HG02938 (cell line): ENCODE measurements around the gene RAPGEF1.
A peak's percentile ranks its signal among the peaks of the same experiment; 100 is the strongest.

Experiments
- ATAC-seq: cut with Tn5 transposase; IDR thresholded peaks from one replicate; pipeline ENCODE4 v1.9.1; 2021; ENCODE audit warnings: mild to moderate bottlenecking, moderate library complexity; ENCODE audit not compliant: unreplicated experiment

The RAPGEF1 gene

GRCh38 chr9:131545003-131545785 is 194.7 kb downstream of the RAPGEF1 start, which contains the start of gene PRRT1B:
Gene PRRT1B, plus strand, starts transcription at chr9:131545523. Its CDS starts 93 bp downstream, at chr9:131545616.
- no peak for ATAC-seq

DNA sequence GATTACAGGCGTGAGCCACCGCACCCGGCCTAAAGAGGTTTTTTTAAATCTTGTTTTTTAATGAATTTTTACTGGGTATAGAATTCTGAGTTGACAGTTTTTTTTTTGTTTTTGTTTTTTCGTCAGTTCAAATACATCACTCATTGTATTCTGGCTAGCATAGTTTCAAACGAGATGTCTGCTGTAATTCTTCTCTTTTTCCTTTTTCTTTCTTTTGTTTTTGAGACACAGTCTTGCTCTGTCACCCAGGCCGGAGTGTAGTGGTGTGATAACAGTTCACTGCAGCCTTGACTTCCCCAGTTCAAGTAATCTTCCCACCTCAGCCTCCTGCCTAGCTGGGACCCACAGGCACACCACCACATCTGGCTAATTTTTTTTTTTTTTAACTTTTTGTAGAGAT is 196.7 kb downstream of the RAPGEF1 start:
- ATAC-seq, result no peak

- ATAC-seq, result no peak
These were observed 200.5 kb downstream of the RAPGEF1 start for GRCh38 chr9:131539223-131539923.

DNA sequence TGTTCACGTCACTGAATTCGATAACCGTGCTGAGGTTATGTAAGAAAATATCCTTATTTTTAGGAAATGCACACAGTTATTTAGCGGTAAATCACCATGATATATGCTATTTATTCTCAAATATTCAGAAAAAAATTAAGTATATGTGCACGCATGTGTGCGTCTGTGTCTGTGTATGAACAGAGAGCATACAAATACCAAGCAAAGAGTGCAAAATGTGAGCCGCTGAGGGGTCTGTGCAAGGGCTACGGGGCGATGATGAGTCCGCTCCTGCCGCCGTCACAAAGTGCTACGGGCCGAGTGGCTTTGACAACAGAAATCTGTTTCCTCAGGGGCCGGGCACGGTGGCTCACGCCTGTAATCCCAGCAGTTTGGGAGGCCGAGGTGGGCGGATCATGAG is 201.9 kb downstream of the RAPGEF1 start:
- no peak for ATAC-seq

GRCh38 chr9:131534721-131535237 is 205.1 kb downstream of the RAPGEF1 start:
- no peak for ATAC-seq

DNA sequence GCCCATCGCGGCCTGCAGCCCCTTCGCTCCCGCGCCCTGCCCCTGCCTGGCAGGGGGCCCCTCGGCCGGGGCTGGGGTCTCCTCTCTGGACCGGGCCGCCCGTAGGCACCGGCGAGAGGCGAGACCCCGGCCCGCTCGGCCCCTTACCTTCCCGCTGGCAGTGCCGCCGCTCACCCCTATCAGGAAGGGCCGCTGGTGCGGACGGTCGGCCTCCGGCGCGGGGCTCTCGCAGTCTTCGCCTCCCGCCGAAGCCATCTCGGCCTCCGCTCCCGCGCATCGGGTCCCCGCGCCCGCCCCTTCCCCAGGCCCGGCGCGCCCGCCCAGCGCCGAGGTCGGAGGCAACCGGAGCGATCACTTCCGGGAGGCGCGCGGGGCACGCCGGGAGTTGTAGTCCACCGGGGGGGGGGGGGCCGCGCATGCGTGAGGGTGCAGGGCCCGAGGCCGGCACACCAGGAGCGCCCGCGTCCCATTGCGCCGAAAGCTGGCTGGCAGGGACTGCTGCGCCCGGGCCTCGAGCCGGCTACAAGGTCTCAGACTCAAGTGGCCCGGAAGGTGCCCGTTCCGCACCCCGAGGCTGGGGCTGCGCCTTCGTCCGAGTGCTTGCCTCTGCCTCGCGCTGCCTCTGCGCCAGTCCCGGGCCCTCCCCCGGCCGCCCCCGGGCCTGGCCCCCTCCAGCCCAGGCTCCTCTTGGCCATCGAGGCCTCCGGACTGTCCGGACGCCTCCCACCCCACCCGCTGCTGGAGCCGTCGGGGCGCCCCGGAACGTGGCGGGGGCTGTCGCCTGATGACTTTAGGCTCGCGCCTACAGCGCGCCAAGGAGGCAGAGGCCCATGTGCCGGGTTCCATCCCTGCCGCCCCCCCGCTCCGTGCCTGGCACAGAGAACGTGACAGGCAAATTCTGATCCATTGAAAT is 208.7 kb downstream of the RAPGEF1 start, which contains the start of gene UCK1:
Gene UCK1, minus strand, starts transcription at position 344 of the 913 bp plus-strand sequence. Its CDS starts 89 bp downstream, at position 255.
- ATAC-seq, result peak; percentile 62

DNA sequence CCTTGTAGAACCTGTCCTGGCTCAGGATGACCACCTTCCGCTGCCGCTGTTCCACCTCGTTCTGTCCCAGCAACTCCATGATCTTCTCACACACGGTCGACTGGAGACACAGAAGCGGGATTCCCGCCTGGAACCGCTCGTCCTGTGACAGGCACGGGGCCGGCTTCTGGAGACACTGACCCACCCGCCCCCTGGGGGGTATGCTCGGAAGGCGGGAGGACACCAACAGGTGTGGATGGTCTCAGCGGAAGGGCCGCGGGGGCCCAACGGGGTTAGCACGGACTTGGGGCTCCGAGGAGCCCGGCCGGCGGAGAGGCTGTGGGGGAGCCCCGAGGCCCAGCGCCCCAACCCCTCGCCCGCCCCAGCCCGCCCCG is 209.3 kb downstream of the RAPGEF1 start:
- peak; percentile 11 for ATAC-seq

DNA sequence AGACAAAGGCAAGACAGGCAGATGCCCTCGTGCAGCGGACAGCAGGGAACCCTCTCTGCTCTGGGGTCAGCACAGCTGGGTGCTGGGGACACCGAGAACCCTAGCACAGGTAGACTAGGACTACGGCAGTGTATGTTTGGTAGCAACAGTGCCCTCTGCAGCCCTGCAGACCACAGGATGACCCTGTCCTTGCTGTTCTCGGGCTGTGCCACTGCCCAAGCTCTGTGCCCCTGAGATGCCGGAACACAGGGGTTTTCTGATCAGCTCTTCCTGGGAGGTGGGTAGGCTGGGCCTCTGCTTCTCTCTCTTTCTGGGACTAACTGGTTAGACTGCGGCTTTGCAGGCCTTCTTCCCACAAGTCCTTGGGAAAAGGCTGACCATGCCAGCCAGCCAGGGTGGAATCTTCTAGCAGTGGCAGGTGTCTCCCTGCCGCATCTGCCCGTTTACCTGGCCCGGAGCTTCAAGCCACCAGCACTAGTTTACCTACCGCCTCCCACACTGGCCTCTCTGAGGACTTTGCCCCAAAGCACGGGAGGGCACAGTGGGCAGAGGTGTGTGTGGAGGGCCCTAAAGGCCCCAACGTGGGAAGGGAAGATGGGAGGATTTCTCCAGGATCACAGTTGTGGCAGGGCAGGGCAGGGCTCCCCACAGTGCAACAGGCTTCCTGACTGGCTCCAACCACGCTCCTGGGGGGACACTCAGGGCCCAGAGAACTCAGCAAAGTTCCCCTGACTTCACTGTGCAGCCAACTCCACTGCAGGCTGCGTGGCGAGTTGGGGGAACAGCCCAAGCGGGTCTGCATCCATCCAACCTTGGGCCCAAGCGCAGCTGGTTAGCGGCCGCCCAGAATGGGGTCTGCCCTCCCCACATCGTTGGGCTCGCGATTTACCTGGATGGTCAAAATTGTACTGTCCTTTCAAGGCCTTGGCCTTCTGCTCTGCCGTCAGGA is 210.0 kb downstream of the RAPGEF1 start:
- ATAC-seq, result no peak

GRCh38 chr9:131528886-131529505 is 210.9 kb downstream of the RAPGEF1 start:
- ATAC-seq, result no peak

DNA sequence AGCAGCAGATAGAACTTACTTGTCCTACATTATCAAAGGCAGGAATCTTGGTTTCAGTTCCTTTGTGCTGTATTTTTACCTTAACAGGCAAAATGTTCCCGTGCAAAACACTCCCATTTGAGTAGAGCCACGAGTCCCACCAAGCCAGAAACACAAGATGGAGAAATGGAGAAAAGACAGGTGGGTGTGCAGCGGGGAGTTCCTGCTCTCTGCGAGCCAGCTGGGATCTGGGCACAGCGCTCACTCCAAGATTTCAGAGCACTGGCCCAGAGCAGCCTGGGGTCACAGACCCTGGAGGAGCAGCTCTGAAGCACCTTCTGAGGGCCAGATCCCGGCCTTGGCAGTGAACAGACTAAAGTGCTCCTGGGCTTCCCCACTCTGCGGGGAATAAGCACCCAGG is 211.7 kb downstream of the RAPGEF1 start:
- no peak for ATAC-seq
